RWPE2 (cell line): ENCODE results near the gene SPON2.

Source experiments
- ATAC-seq: fragments of 200-7000 bp; cut with Tn5 transposase; 3 replicates; pipeline ENCODE4 v1.9.1; 2021; ENCODE audit warnings: low read depth
- DNase-seq: peaks from one replicate; pipeline ENCODE4 v3.0.0-alpha.2; 2020; ENCODE audit warnings: low spot score
- H3K27ac ChIP-seq: fragments of 450-650 bp; 2 replicates; pipeline ENCODE4 v1.5.1; 2017; ENCODE audit warnings: mild to moderate bottlenecking; ENCODE audit not compliant: poor library complexity, severe bottlenecking
- H3K27me3 ChIP-seq: fragments of 250-450 bp; sonication (Bioruptor Pico); 2 replicates; pipeline ENCODE4 v1.5.1; 2021; ENCODE audit warnings: mild to moderate bottlenecking, moderate library complexity; ENCODE audit not compliant: insufficient read depth, poor library complexity, severe bottlenecking
- H3K36me3 ChIP-seq: fragments of 250-450 bp; sonication (Bioruptor Pico); 2 replicates; pipeline ENCODE4 v1.5.1; 2020; ENCODE audit warnings: low read depth, mild to moderate bottlenecking, moderate library complexity
- H3K4me1 ChIP-seq: fragments of 250-450 bp; sonication (Bioruptor Pico); 2 replicates; pipeline ENCODE4 v1.5.1; 2021; ENCODE audit warnings: mild to moderate bottlenecking, moderate library complexity; ENCODE audit not compliant: insufficient read depth, poor library complexity, severe bottlenecking
- H3K4me3 ChIP-seq: fragments of 250-450 bp; sonication (Bioruptor Pico); 2 replicates; pipeline ENCODE4 v1.5.1; 2021; ENCODE audit warnings: mild to moderate bottlenecking, moderate library complexity; ENCODE audit not compliant: severe bottlenecking
- H3K9me3 ChIP-seq: fragments of 250-450 bp; sonication (Bioruptor Pico); 2 replicates; pipeline ENCODE4 v1.5.1; 2021; ENCODE audit warnings: mild to moderate bottlenecking, moderate library complexity; ENCODE audit not compliant: severe bottlenecking
- CTCF ChIP-seq: fragments of 450-650 bp; IDR thresholded peaks from one replicate; pipeline ENCODE4 v1.5.1; 2017; ENCODE audit warnings: mild to moderate bottlenecking, moderate library complexity; ENCODE audit not compliant: poor library complexity, severe bottlenecking

SPON2 gene

DNA sequence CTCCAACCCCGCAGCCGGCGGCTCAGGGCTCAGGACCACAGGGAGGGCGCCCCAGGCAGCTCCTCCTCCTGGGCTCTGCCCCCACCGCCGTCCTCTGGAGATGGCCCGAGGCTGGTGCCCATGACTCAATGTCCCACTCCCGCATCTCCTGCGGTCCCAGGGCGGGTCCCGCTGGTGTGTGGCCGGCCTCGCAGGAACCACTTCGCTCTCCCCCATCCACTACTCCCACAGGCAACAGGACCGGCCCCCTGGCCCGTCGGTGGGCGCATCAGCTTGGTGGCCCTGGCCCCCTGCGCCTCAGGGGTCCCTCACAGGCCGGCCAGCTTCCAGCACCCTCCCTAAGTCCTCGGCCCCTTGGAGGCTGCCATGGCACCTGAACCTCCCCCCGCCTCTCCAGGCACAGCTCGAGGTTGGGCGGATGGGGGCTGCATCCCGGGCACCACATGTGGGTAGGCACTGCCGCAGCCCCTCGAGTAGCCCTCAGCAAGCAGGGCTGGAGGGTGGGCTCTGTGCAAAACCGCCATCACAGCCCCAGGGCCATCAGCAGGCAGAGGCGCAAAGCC lies 22.8 kb upstream of the SPON2 start:
- no peak overlapping the region for H3K27ac ChIP-seq
- no peak for ATAC-seq

GRCh38 chr4:1194010-1194900 lies 21.9 kb upstream of the SPON2 start:
- DNase-seq = peak; percentile 53
- Histone ChIP-seq H3K4me3 (no peak overlapping the region), H3K27ac (no peak overlapping the region), H3K27me3 (no peaks in the 10 kb centered on the region), H3K4me1 (peaks cover 14% of the 10 kb centered on the region), H3K36me3 (no peaks in the 10 kb centered on the region), H3K9me3 (no peaks in the 10 kb centered on the region)
- TF ChIP-seq CTCF = no peak
- ATAC-seq = no peak

More for the DNA sequence above, 22.8 kb upstream of the SPON2 start:
- no peak overlapping the region for H3K4me3 ChIP-seq
- TF ChIP-seq CTCF = no peak
- peak; percentile 54 for DNase-seq
- H3K36me3 ChIP-seq = no peaks in the 10 kb centered on the region
- peaks cover 14% of the 10 kb centered on the region for H3K4me1 ChIP-seq
- H3K9me3 ChIP-seq = no peaks in the 10 kb centered on the region
- no peaks in the 10 kb centered on the region for H3K27me3 ChIP-seq

GRCh38 chr4:1193206-1194009 lies 21.0 kb upstream of the SPON2 start:
- DNase-seq = peak; percentile 50
- no peak overlapping the region for H3K4me3 ChIP-seq
- H3K27me3 ChIP-seq = no peaks in the 10 kb centered on the region
- ATAC-seq = no peak
- no peaks in the 10 kb centered on the region for H3K36me3 ChIP-seq
- TF ChIP-seq CTCF = no peak
- H3K4me1 ChIP-seq = peaks cover 14% of the 10 kb centered on the region
- no peaks in the 10 kb centered on the region for H3K9me3 ChIP-seq
- H3K27ac ChIP-seq = no peak overlapping the region

- peak; percentile 75 for ATAC-seq
These were observed 20.3 kb upstream of the SPON2 start for GRCh38 chr4:1192493-1193205.

More at GRCh38 chr4:1192493-1193205, 20.3 kb upstream of the SPON2 start:
- no peak for TF ChIP-seq CTCF
- peak; percentile 49 for DNase-seq
- Histone ChIP-seq H3K9me3 (no peaks in the 10 kb centered on the region), H3K36me3 (no peaks in the 10 kb centered on the region), H3K4me3 (no peak overlapping the region), H3K4me1 (peaks cover 14% of the 10 kb centered on the region), H3K27ac (peak overlapping the region; percentile 57), H3K27me3 (no peaks in the 10 kb centered on the region)
